ENCODE measurements around the gene MAPKAPK3. TPM values are rescaled to one million over a fixed set of nuclear protein-coding genes. Genes with fewer than 3 reads are reported as not detected.

Gene MAPKAPK3
- total and polyA plus RNA-seq, 2 of the 8 experiments (the other 6 are each of a cell fraction or from before 2014, with no cell fraction given): 65.4 to 99.8 TPM

- no peak for TF ChIP-seq CHD7 (IDR thresholded peaks at IDR 0.05; ENCODE audit: insufficient replicate concordance, low read length)
- no peak for TF ChIP-seq CEBPB (IDR thresholded peaks at IDR 0.05; ENCODE audit: low read depth, low read length)
- TF ChIP-seq PHF8 (conservative IDR thresholded peaks at IDR 0.05; ENCODE audit: low read depth, low read length): no peak
- no peak for TF ChIP-seq SP1 (IDR thresholded peaks at IDR 0.05; ENCODE audit: low read depth, low read length)
- no peak for TF ChIP-seq EZH2 (IDR thresholded peaks at IDR 0.05; ENCODE audit: low read depth, low read length, severe bottlenecking)
- no peak for TF ChIP-seq SIRT6 (IDR thresholded peaks at IDR 0.05; ENCODE audit: low read length)
- TF ChIP-seq CTCF (IDR thresholded peaks at IDR 0.05; ENCODE audit: control extremely low read depth in 1 of 3, insufficient read depth in 1 of 3, low read depth in 1 of 3, low read length in 3 of 3): no peak
- no peak for TF ChIP-seq EGR1 (IDR thresholded peaks at IDR 0.05; ENCODE audit: borderline replicate concordance, low read depth, low read length)
- TF ChIP-seq SUZ12 (IDR thresholded peaks at IDR 0.05; ENCODE audit: low read length): no peak
- no peak for TF ChIP-seq TAF1 (IDR thresholded peaks at IDR 0.05; ENCODE audit: low read depth, low read length)
Observed at GRCh38 chr3:50620820-50621219, 3.9 kb downstream of the MAPKAPK3 start (continued).
